ENCODE data around the gene P2RY2. TPM values are rescaled to one million over a fixed set of nuclear protein-coding genes. Genes with fewer than 3 reads are reported as not detected.

Gene P2RY2
- total and polyA plus RNA-seq, 2 donors (not counting 1 experiment from before 2014, with no cell fraction given): 0.12 to 0.37 TPM

- POLR2A ChIA-PET: interaction anchor here (0.6 kb wide), 2 partner anchors 58 to 351 kb away, joined by 3 to 6 read pairs; no protein-coding TSS in a partner anchor
- peak overlapping the region; percentile 1 to 37 (median 23) for H3K4me3 ChIP-seq (ENCODE audit: control extremely low read depth in 1 of 5, extremely low read depth in 1 of 5, insufficient read depth in 1 of 5, low read depth in 2 of 5, low read length in 4 of 5)
- peaks cover 22 to 43% of the 10 kb centered on the region in 2 donors for H3K4me1 ChIP-seq (ENCODE audit: control insufficient read depth in 2 of 2, insufficient read depth in 2 of 2, low read length in 2 of 2)
- no peaks in the 10 kb centered on the region for H3K79me2 ChIP-seq (ENCODE audit: control insufficient read depth, insufficient read depth, low read length)
- H3K9ac ChIP-seq (ENCODE audit: low read length): peak overlapping the region; percentile 21
- Mint-ChIP-seq H3K27ac (peak overlapping the region; percentile 46), H3K4me3 (peak overlapping the region; percentile 76), H3K27me3 (no peaks in the 10 kb centered on the region), H3K4me1 (peaks cover 35% of the 10 kb centered on the region), H3K9me3 (ENCODE audit: insufficient read depth) (no peaks in the 10 kb centered on the region)
- ATAC-seq (ENCODE audit: low read depth): peak; percentile 40
- no peaks in the 10 kb centered on the region for H3K36me3 ChIP-seq (replicated peaks in 1 of 2; ENCODE audit: control extremely low read depth in 1 of 2, control insufficient read depth in 1 of 2, extremely low read depth in 1 of 2, insufficient read depth in 2 of 2, low read length in 1 of 2)
- CTCF ChIA-PET: interaction anchor here (0.8 to 8.1 kb wide), 30 partner anchors 7 to 456 kb away, joined by 3 to 281 read pairs (median 4); no protein-coding TSS in a partner anchor
- H3K27me3 ChIP-seq (replicated peaks in 1 of 4; ENCODE audit: control extremely low read depth in 1 of 4, control insufficient read depth in 3 of 4, insufficient read depth in 4 of 4, low read length in 3 of 4): no peaks in the 10 kb centered on the region
- H3K4me2 ChIP-seq (replicated peaks; ENCODE audit: low read depth, low read length, poor library complexity, severe bottlenecking): peak overlapping the region; percentile 68
- intact Hi-C loops (cut with micrococcal nuclease): loop anchor here (1.0 kb wide), 4 partner anchors 52 to 150 kb away; no protein-coding TSS in a partner anchor
- no peaks in the 10 kb centered on the region for H3K9me3 ChIP-seq (ENCODE audit: control extremely low read depth in 1 of 3, control insufficient read depth in 2 of 3, insufficient read depth in 1 of 3, low read length in 2 of 3)
- WGBS (ENCODE audit: insufficient coverage): 31% methylated on average over 11 of the region's 18 CpGs
- no peak overlapping the region for H3K27ac ChIP-seq (ENCODE audit: low read length in 2 of 2)
- TF ChIP-seq EZH2 (IDR thresholded peaks at IDR 0.05; ENCODE audit: borderline replicate concordance, insufficient read depth, low read depth, low read length, poor library complexity, severe bottlenecking): no peak
- TF ChIP-seq CTCF (IDR thresholded peaks at IDR 0.05): peak; percentile 88
- DNase-seq: peak; percentile 77
- H2AFZ ChIP-seq (ENCODE audit: insufficient read depth, low read depth, low read length, poor library complexity, severe bottlenecking): peak overlapping the region; percentile 39
- no peaks in the 10 kb centered on the region for H4K20me1 ChIP-seq (ENCODE audit: control insufficient read depth, insufficient read depth, low read length, poor library complexity, severe bottlenecking)
Observed at GRCh38 chr11:73184953-73185671, 33.0 kb upstream of the P2RY2 start.

Data from B cell (primary cell).